ENCODE results near the gene PRPS1L1.

Gene PRPS1L1

GRCh38 chr7:18036783-18037182, 9.1 kb upstream of the PRPS1L1 start:
- TF ChIP-seq TAF1 (IDR thresholded peaks at IDR 0.05; ENCODE audit: borderline replicate concordance, insufficient read depth, low read length), result no peak
- TF ChIP-seq SIN3A (IDR thresholded peaks at IDR 0.05; ENCODE audit: borderline replicate concordance, insufficient read depth, low read length), result no peak
- no peak for TF ChIP-seq REST (IDR thresholded peaks at IDR 0.05; ENCODE audit: insufficient read depth in 1 of 2, low read depth in 2 of 2, low read length in 2 of 2)
- no peak for TF ChIP-seq FOXP2 (optimal IDR thresholded peaks at IDR 0.05; ENCODE audit: borderline replicate concordance, extremely low read depth, extremely low read length, insufficient read depth)
- no peak for TF ChIP-seq POLR2AphosphoS5 (IDR thresholded peaks at IDR 0.05; ENCODE audit: low read depth, low read length)

- no peak for TF ChIP-seq POLR2AphosphoS5 (IDR thresholded peaks at IDR 0.05; ENCODE audit: low read depth, low read length)
- TF ChIP-seq REST (IDR thresholded peaks at IDR 0.05; ENCODE audit: insufficient read depth in 1 of 2, low read depth in 2 of 2, low read length in 2 of 2), result no peak
- no peak for TF ChIP-seq TAF1 (IDR thresholded peaks at IDR 0.05; ENCODE audit: borderline replicate concordance, insufficient read depth, low read length)
Measured at GRCh38 chr7:18030758-18031157, 3.1 kb upstream of the PRPS1L1 start.

GRCh38 chr7:18020138-18020715, 7.4 kb downstream of the PRPS1L1 start:
- no peak for TF ChIP-seq POLR2AphosphoS5 (IDR thresholded peaks at IDR 0.05; ENCODE audit: low read depth, low read length)
- TF ChIP-seq FOXP2 (optimal IDR thresholded peaks at IDR 0.05; ENCODE audit: borderline replicate concordance, extremely low read depth, extremely low read length, insufficient read depth), result no peak
- no peak for TF ChIP-seq SIN3A (IDR thresholded peaks at IDR 0.05; ENCODE audit: borderline replicate concordance, insufficient read depth, low read length)
- TF ChIP-seq REST (IDR thresholded peaks at IDR 0.05; ENCODE audit: insufficient read depth in 1 of 2, low read depth in 2 of 2, low read length in 2 of 2), result no peak
- TF ChIP-seq TAF1 (IDR thresholded peaks at IDR 0.05; ENCODE audit: borderline replicate concordance, insufficient read depth, low read length), result no peak

GRCh38 chr7:18019555-18019954, 8.1 kb downstream of the PRPS1L1 start:
- TF ChIP-seq REST (IDR thresholded peaks at IDR 0.05; ENCODE audit: insufficient read depth in 1 of 2, low read depth in 2 of 2, low read length in 2 of 2) (no peak), TAF1 (IDR thresholded peaks at IDR 0.05; ENCODE audit: borderline replicate concordance, insufficient read depth, low read length) (no peak), SIN3A (IDR thresholded peaks at IDR 0.05; ENCODE audit: borderline replicate concordance, insufficient read depth, low read length) (no peak), POLR2AphosphoS5 (IDR thresholded peaks at IDR 0.05; ENCODE audit: low read depth, low read length) (no peak), FOXP2 (optimal IDR thresholded peaks at IDR 0.05; ENCODE audit: borderline replicate concordance, extremely low read depth, extremely low read length, insufficient read depth) (no peak)
